Activated T-cell treated with anti-CD3 and anti-CD28 coated beads, Interleukin-2, amount 50 U/mL, for 24 hours (primary cell): Measurements from ENCODE around the gene ZNF500.

Experiments used
- DNase-seq: peaks from one replicate; pipeline ENCODE4 v3.0.0-alpha.2; 2020
- H3K27ac Mint-ChIP-seq: 2 replicates; pipeline ENCODE4 v1.8.0; 2020; ENCODE audit warnings: mild to moderate bottlenecking, mixed read lengths
- H3K27me3 Mint-ChIP-seq: 2 replicates; pipeline ENCODE4 v1.8.0; 2020; ENCODE audit warnings: mixed read lengths
- H3K36me3 Mint-ChIP-seq: 2 replicates; pipeline ENCODE4 v1.8.0; 2020; ENCODE audit warnings: low read depth, mixed read lengths
- H3K4me1 Mint-ChIP-seq: 2 replicates; pipeline ENCODE4 v1.8.0; 2020; ENCODE audit warnings: low read depth, mixed read lengths
- H3K4me3 Mint-ChIP-seq: 2 replicates; pipeline ENCODE4 v1.8.0; 2020; ENCODE audit warnings: mild to moderate bottlenecking, moderate library complexity, mixed read lengths
- H3K9me3 Mint-ChIP-seq: 2 replicates; pipeline ENCODE4 v1.8.0; 2020; ENCODE audit warnings: mixed read lengths

ZNF500 gene

GRCh38 chr16:4729876-4730275 is 37.1 kb downstream of the ZNF500 start:
- Mint-ChIP-seq H3K27me3 (no peaks in the 10 kb centered on the region), H3K4me1 (peaks cover 14% of the 10 kb centered on the region), H3K4me3 (no peak overlapping the region), H3K36me3 (peaks cover 64% of the 10 kb centered on the region), H3K27ac (no peak overlapping the region), H3K9me3 (no peaks in the 10 kb centered on the region)
- no peak for DNase-seq

GRCh38 chr16:4728676-4729075 is 38.3 kb downstream of the ZNF500 start:
- Mint-ChIP-seq H3K27ac (no peak overlapping the region), H3K4me1 (peaks cover 13% of the 10 kb centered on the region), H3K4me3 (no peak overlapping the region)

GRCh38 chr16:4726616-4727015 is 40.3 kb downstream of the ZNF500 start:
- Mint-ChIP-seq H3K27ac (no peak overlapping the region), H3K27me3 (no peaks in the 10 kb centered on the region), H3K9me3 (no peaks in the 10 kb centered on the region), H3K4me3 (no peak overlapping the region), H3K4me1 (peaks cover under 1% of the 10 kb centered on the region), H3K36me3 (peaks cover 79% of the 10 kb centered on the region)
- DNase-seq: no peak

More at GRCh38 chr16:4728676-4729075, 38.3 kb downstream of the ZNF500 start:
- peaks cover 67% of the 10 kb centered on the region for H3K36me3 Mint-ChIP-seq
- no peaks in the 10 kb centered on the region for H3K9me3 Mint-ChIP-seq
- H3K27me3 Mint-ChIP-seq: no peaks in the 10 kb centered on the region
- no peak for DNase-seq

GRCh38 chr16:4724661-4725270 is 42.2 kb downstream of the ZNF500 start:
- DNase-seq: no peak
- Mint-ChIP-seq H3K27ac (no peak overlapping the region), H3K4me3 (no peak overlapping the region), H3K9me3 (no peaks in the 10 kb centered on the region), H3K4me1 (no peaks in the 10 kb centered on the region), H3K36me3 (peaks cover 68% of the 10 kb centered on the region), H3K27me3 (no peaks in the 10 kb centered on the region)

GRCh38 chr16:4723071-4723767 is 43.7 kb downstream of the ZNF500 start:
- Mint-ChIP-seq H3K4me1 (no peaks in the 10 kb centered on the region), H3K36me3 (peaks cover 67% of the 10 kb centered on the region), H3K27me3 (no peaks in the 10 kb centered on the region), H3K4me3 (no peak overlapping the region), H3K27ac (no peak overlapping the region), H3K9me3 (no peaks in the 10 kb centered on the region)
- DNase-seq: no peak

GRCh38 chr16:4718466-4718865 is 48.5 kb downstream of the ZNF500 start:
- Mint-ChIP-seq H3K27me3 (no peaks in the 10 kb centered on the region), H3K27ac (no peak overlapping the region), H3K4me1 (no peaks in the 10 kb centered on the region), H3K9me3 (no peaks in the 10 kb centered on the region), H3K4me3 (no peak overlapping the region), H3K36me3 (peaks cover 56% of the 10 kb centered on the region)
- no peak for DNase-seq

- Mint-ChIP-seq H3K27me3 (no peaks in the 10 kb centered on the region), H3K4me3 (no peak overlapping the region), H3K27ac (no peak overlapping the region), H3K4me1 (no peaks in the 10 kb centered on the region), H3K9me3 (no peaks in the 10 kb centered on the region), H3K36me3 (peaks cover 63% of the 10 kb centered on the region)
- no peak for DNase-seq
Measured at GRCh38 chr16:4714996-4715395, 52.0 kb downstream of the ZNF500 start.

- no peaks in the 10 kb centered on the region for H3K9me3 Mint-ChIP-seq
- H3K4me3 Mint-ChIP-seq: no peak overlapping the region
- no peaks in the 10 kb centered on the region for H3K27me3 Mint-ChIP-seq
- no peak overlapping the region for H3K27ac Mint-ChIP-seq
- peaks cover 66% of the 10 kb centered on the region for H3K36me3 Mint-ChIP-seq
- DNase-seq: no peak
- no peaks in the 10 kb centered on the region for H3K4me1 Mint-ChIP-seq
Measured at GRCh38 chr16:4713663-4714501, 53.1 kb downstream of the ZNF500 start.

- Mint-ChIP-seq H3K4me1 (no peaks in the 10 kb centered on the region), H3K4me3 (no peak overlapping the region), H3K36me3 (peaks cover 69% of the 10 kb centered on the region), H3K27ac (no peak overlapping the region), H3K9me3 (no peaks in the 10 kb centered on the region), H3K27me3 (no peaks in the 10 kb centered on the region)
- no peak for DNase-seq
Measured at GRCh38 chr16:4709481-4709880, 57.5 kb downstream of the ZNF500 start.

- Mint-ChIP-seq H3K36me3 (peaks cover 62% of the 10 kb centered on the region), H3K4me3 (no peak overlapping the region), H3K9me3 (no peaks in the 10 kb centered on the region), H3K27ac (peak overlapping the region; percentile 1), H3K4me1 (no peaks in the 10 kb centered on the region), H3K27me3 (no peaks in the 10 kb centered on the region)
- no peak for DNase-seq
Measured at GRCh38 chr16:4706871-4707270, 60.1 kb downstream of the ZNF500 start.

- Mint-ChIP-seq H3K27ac (no peak overlapping the region), H3K36me3 (peaks cover 68% of the 10 kb centered on the region), H3K4me3 (no peak overlapping the region), H3K9me3 (no peaks in the 10 kb centered on the region), H3K4me1 (peaks cover 10% of the 10 kb centered on the region), H3K27me3 (no peaks in the 10 kb centered on the region)
- no peak for DNase-seq
Measured at GRCh38 chr16:4704913-4705312, 62.0 kb downstream of the ZNF500 start.

GRCh38 chr16:4704491-4704890 is 62.5 kb downstream of the ZNF500 start:
- DNase-seq: no peak
- peaks cover 68% of the 10 kb centered on the region for H3K36me3 Mint-ChIP-seq
- no peaks in the 10 kb centered on the region for H3K9me3 Mint-ChIP-seq
- no peak overlapping the region for H3K27ac Mint-ChIP-seq
- H3K27me3 Mint-ChIP-seq: no peaks in the 10 kb centered on the region
- H3K4me1 Mint-ChIP-seq: peaks cover 15% of the 10 kb centered on the region
- H3K4me3 Mint-ChIP-seq: no peak overlapping the region

GRCh38 chr16:4703906-4704305 is 63.1 kb downstream of the ZNF500 start:
- no peak for DNase-seq
- Mint-ChIP-seq H3K36me3 (peaks cover 72% of the 10 kb centered on the region), H3K27me3 (no peaks in the 10 kb centered on the region), H3K4me3 (no peak overlapping the region), H3K27ac (no peak overlapping the region), H3K9me3 (no peaks in the 10 kb centered on the region), H3K4me1 (peaks cover 18% of the 10 kb centered on the region)

- no peaks in the 10 kb centered on the region for H3K27me3 Mint-ChIP-seq
- H3K9me3 Mint-ChIP-seq: no peaks in the 10 kb centered on the region
- peaks cover 73% of the 10 kb centered on the region for H3K36me3 Mint-ChIP-seq
- H3K27ac Mint-ChIP-seq: peak overlapping the region; percentile 35
- H3K4me1 Mint-ChIP-seq: peaks cover 18% of the 10 kb centered on the region
- DNase-seq: no peak
- no peak overlapping the region for H3K4me3 Mint-ChIP-seq
Measured at GRCh38 chr16:4702466-4702808, 64.5 kb downstream of the ZNF500 start.
